GM15510 (cell line): ENCODE measurements around the gene VMAC.

Experiments used
- POLR2A ChIP-seq: IDR thresholded peaks from 3 replicates; pipeline ENCODE4 v1.6.1; 2011; ENCODE audit warnings: borderline replicate concordance; ENCODE audit not compliant: insufficient read length; ENCODE audit errors: extremely low read depth

Gene VMAC

GRCh38 chr19:5880604-5881078 is 24.0 kb upstream of the VMAC start:
- TF ChIP-seq POLR2A = no peak

DNA sequence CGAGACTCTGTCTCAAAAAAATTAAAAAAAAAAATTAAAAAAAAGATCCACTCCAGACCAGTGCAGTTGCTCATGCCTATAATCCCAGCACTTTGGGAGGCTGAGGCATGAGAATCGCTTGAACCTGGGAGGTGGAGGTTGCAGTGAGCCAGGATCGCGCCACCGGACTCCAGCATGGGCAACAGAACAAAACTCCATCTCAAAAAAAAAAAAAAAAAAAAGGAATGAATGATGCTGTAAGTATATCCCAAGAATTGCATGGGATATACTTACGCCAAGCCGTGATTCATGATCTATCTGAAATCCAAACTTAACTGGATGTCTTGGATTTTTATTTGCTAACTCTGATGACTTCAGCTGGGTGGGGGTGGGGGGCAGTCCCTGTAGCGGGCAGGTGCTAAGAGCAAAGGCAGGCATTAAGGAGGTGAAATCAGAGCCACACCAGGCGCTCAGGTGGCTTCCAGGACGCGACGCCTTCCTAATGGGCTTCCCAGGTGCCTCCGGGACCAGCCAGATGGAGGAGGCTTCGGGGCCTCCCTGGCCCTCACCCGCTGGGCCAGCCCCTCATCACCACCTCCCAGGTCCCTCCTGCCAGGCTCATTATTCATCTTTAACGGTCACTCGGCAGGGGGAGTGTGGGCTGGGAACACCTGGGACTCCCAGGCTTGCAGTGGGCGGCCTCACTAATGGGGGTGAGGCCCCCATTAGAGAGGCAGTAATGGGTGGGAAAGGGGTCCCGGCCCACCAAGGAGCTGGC is 23.0 kb upstream of the VMAC start:
- TF ChIP-seq POLR2A = no peak

DNA sequence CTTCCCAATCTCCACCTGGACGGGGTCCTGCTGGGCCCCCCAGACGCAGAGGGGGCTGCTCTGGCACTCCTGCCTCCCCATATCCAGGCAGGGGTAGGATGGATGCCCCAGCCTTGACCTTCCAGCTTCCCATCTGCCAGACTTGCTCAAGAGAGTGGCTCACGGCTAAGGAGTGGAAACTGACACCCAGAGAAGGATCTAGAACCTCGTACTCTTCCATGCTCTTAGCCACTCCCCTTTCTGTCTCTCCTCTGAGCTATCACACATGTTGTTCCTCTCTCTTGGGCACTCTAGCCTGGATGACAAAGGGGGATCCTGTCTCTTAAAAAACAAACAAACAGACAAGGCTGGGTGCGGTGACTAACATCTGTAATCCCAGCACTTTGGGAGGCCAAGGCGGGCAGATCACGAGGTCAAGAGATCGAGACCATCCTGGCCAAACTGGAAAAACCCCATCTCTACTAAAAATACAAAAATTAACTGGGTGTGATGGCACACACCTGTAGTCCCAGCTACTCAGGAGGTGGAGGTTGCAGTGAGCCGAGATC is 22.2 kb upstream of the VMAC start:
- no peak for TF ChIP-seq POLR2A

GRCh38 chr19:5889288-5889971 is 15.2 kb upstream of the VMAC start:
- no peak for TF ChIP-seq POLR2A

- no peak for TF ChIP-seq POLR2A
These were observed 14.6 kb upstream of the VMAC start for GRCh38 chr19:5890099-5890498.

GRCh38 chr19:5891572-5891937 is 13.1 kb upstream of the VMAC start:
- TF ChIP-seq POLR2A = no peak

DNA sequence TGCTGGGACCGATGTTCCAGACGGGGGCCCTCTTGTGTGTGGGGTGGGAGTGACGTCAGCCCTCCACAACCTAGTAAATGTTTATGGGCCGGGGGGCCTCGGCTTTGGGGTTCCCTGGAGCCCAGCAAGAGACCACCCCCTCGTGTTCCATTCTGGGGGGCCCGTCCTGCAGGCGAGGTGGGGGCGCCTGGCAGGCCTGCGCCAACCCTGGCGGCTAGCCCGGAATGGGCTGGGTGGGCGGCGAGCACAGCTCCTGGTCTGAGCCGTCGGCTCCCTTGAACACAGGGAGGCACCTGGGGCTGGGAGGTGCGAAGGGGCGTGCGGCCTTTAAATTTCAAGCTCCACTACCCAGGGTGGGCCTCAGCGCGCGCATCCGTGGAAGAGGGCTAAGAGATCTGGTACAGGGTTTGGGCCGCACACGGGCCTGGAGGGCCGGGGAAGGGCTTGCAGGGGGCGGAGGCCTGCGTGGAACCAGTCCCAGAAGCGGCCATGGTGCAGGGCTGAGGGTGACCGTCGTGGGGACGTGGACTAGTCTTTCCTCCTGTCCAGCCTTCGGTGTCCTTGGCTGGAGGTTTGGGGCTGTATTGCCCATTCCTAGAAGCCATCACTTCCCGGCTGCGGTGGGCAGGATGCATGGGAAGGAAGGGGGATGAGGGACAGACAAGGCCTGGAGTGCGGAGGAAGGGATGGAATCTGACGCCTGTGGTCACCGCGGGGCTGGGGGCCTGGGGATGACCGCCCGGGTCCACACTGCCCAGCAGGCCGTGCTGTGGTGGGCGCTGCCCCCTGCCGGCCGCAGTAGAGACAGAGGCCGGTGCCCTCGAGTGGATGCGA is 12.5 kb upstream of the VMAC start:
- TF ChIP-seq POLR2A = no peak

DNA sequence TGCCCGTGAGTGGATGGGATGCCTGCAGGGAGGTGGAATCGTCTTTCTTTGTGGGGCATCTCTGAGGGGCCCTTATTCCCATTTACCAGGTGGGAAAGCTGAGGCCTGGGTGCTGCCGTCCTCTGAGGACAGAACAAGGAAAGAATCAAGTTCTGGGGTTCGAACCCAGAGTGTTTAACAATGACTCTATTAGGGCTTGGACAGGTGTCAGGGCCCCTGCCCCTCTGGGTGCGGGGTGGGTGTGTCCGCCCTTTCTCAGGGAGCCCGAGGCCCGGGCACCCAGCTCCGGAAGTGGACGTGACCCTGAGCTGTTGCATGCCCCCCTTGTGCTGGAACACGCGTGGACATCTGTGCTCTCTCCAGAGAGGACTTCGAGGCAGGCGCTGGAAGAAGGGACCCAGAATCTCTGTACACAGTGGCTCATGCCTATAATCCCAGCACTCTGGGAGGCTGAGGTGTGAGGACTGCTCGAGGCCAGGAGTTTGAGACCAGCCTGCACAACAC is 11.8 kb upstream of the VMAC start:
- TF ChIP-seq POLR2A = no peak

GRCh38 chr19:5893296-5893903 is 11.3 kb upstream of the VMAC start:
- no peak for TF ChIP-seq POLR2A

GRCh38 chr19:5893907-5894703 is 10.6 kb upstream of the VMAC start:
- no peak for TF ChIP-seq POLR2A

GRCh38 chr19:5894704-5895349 is 9.8 kb upstream of the VMAC start:
- no peak for TF ChIP-seq POLR2A

GRCh38 chr19:5895409-5895808 is 9.3 kb upstream of the VMAC start:
- no peak for TF ChIP-seq POLR2A

GRCh38 chr19:5895890-5896289 is 8.8 kb upstream of the VMAC start:
- TF ChIP-seq POLR2A = no peak
